ENCODE data around the gene ARL3.

- TF ChIP-seq CTCF (conservative IDR thresholded peaks at IDR 0.05 in 1 of 2, IDR thresholded peaks at IDR 0.05 in 1 of 2; ENCODE audit: extremely low read depth in 1 of 2, insufficient read depth in 1 of 2, low read depth in 1 of 2, low read length in 2 of 2) (no peak), EZH2 (IDR thresholded peaks at IDR 0.05; ENCODE audit: borderline replicate concordance, low read length) (no peak)
Measured at GRCh38 chr10:102713539-102713813, 721 bp downstream of the ARL3 start.

All from mammary epithelial cell (primary cell).